ENCODE results near the gene CES1. TPM values are rescaled to one million over a fixed set of nuclear protein-coding genes. Genes with fewer than 3 reads are reported as not detected.
"Not testable (repeated sequence)": the region's sequence is repeated elsewhere in the genome, so short reads cannot be mapped to it uniquely, and the experiment has no call there.

Gene CES1
- total RNA-seq, 1 donor from 2014 or later: not detected

GRCh38 chr16:55821210-55821609 is 11.7 kb downstream of the CES1 start:
- DNase-seq: no peak
- H3K27ac Mint-ChIP-seq: no peak overlapping the region
- H3K4me3 Mint-ChIP-seq: no peak overlapping the region
- intact Hi-C loops (cut with micrococcal nuclease): loop anchor here (10.0 kb wide), 1 partner anchor 76 kb away; no protein-coding TSS in a partner anchor
- no peaks in the 10 kb centered on the region for H3K9me3 Mint-ChIP-seq
- H3K27me3 Mint-ChIP-seq: no peaks in the 10 kb centered on the region
- H3K4me1 Mint-ChIP-seq: no peaks in the 10 kb centered on the region
- no peaks in the 10 kb centered on the region for H3K36me3 Mint-ChIP-seq (ENCODE audit: low read depth)

- no peak for DNase-seq
- Mint-ChIP-seq H3K9me3 (no peaks in the 10 kb centered on the region), H3K27me3 (peaks cover 1% of the 10 kb centered on the region), H3K27ac (no peak overlapping the region), H3K4me1 (no peaks in the 10 kb centered on the region), H3K4me3 (no peak overlapping the region), H3K36me3 (ENCODE audit: low read depth) (no peaks in the 10 kb centered on the region)
- intact Hi-C loops (cut with micrococcal nuclease): loop anchor here (10.0 kb wide), 1 partner anchor 76 kb away; no protein-coding TSS in a partner anchor
Measured at GRCh38 chr16:55820615-55821014, 12.3 kb downstream of the CES1 start.

- H3K4me1 Mint-ChIP-seq: no peaks in the 10 kb centered on the region
- H3K27ac Mint-ChIP-seq: no peak overlapping the region
- H3K9me3 Mint-ChIP-seq: no peaks in the 10 kb centered on the region
- intact Hi-C loops (cut with micrococcal nuclease): no loop called here
- H3K27me3 Mint-ChIP-seq: peaks cover 1% of the 10 kb centered on the region
- no peaks in the 10 kb centered on the region for H3K36me3 Mint-ChIP-seq (ENCODE audit: low read depth)
- no peak overlapping the region for H3K4me3 Mint-ChIP-seq
- no peak for DNase-seq
Measured at GRCh38 chr16:55817236-55817912, 15.5 kb downstream of the CES1 start.

DNA sequence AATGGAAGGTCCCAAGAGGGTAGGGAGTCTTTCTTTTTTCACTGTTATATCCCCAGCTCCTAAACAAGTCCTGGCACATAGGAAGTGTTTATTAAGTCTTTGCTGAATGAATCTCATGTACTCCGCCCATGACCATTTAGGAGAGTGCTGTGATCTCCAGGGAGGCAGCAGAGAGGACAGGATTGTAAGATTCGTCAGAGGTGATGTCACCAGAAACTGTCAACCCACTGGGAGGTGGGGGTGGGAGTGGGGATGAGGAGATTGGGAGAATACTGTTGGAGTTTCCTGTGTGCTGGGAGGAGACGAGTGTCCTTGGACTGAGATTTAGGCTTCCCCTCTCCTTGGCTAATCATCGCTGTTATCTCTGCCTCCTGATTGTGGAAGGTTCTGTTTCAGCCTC is 16.7 kb downstream of the CES1 start:
- DNase-seq; H3K9me3 Mint-ChIP-seq; H3K27me3 Mint-ChIP-seq; H3K36me3 Mint-ChIP-seq (ENCODE audit: low read depth); H3K4me3 Mint-ChIP-seq; H3K27ac Mint-ChIP-seq; H3K4me1 Mint-ChIP-seq; intact Hi-C loops (cut with micrococcal nuclease): not testable (repeated sequence)

GRCh38 chr16:55815320-55815719 is 17.6 kb downstream of the CES1 start:
- no peak overlapping the region for H3K27ac Mint-ChIP-seq
- H3K36me3 Mint-ChIP-seq (ENCODE audit: low read depth): no peaks in the 10 kb centered on the region
- H3K27me3 Mint-ChIP-seq: peaks cover 1% of the 10 kb centered on the region
- no peak overlapping the region for H3K4me3 Mint-ChIP-seq
- no peak for DNase-seq
- H3K9me3 Mint-ChIP-seq: no peaks in the 10 kb centered on the region
- intact Hi-C loops (cut with micrococcal nuclease): no loop called here
- no peaks in the 10 kb centered on the region for H3K4me1 Mint-ChIP-seq

- H3K27ac Mint-ChIP-seq; intact Hi-C loops (cut with micrococcal nuclease); H3K4me3 Mint-ChIP-seq; DNase-seq; H3K4me1 Mint-ChIP-seq; H3K27me3 Mint-ChIP-seq; H3K36me3 Mint-ChIP-seq (ENCODE audit: low read depth); H3K9me3 Mint-ChIP-seq: not testable (repeated sequence)
Measured at GRCh38 chr16:55814174-55814573, 18.7 kb downstream of the CES1 start.

DNA sequence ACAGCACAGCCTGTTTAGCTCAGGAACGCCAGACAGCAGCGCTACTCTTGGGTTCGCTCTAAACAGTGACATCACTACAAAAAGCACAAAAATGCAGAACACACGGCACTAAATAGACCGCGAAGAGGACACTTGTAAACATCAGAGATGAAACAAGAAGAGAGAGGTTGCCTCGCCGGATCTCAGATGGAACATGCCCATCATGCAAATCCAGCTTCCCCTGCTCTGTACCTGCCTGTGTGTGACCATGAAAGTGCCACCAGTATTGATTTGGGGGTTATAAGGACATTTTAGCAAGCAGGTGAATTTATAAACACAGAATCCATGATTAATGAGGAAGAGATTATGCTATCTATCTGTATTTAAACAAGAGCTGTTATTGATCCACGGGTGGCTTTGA is 19.2 kb downstream of the CES1 start:
- H3K9me3 Mint-ChIP-seq; H3K4me3 Mint-ChIP-seq; H3K27me3 Mint-ChIP-seq; DNase-seq; intact Hi-C loops (cut with micrococcal nuclease); H3K36me3 Mint-ChIP-seq (ENCODE audit: low read depth); H3K27ac Mint-ChIP-seq; H3K4me1 Mint-ChIP-seq: not testable (repeated sequence)

- Mint-ChIP-seq H3K4me1 (no peaks in the 10 kb centered on the region), H3K9me3 (no peaks in the 10 kb centered on the region), H3K27ac (no peak overlapping the region), H3K27me3 (peaks cover 1% of the 10 kb centered on the region), H3K36me3 (ENCODE audit: low read depth) (no peaks in the 10 kb centered on the region), H3K4me3 (no peak overlapping the region)
- intact Hi-C loops (cut with micrococcal nuclease): no loop called here
- DNase-seq: no peak
Measured at GRCh38 chr16:55812951-55813350, 19.9 kb downstream of the CES1 start.

GRCh38 chr16:55811811-55812210 is 21.1 kb downstream of the CES1 start:
- no peaks in the 10 kb centered on the region for H3K4me1 Mint-ChIP-seq
- no peaks in the 10 kb centered on the region for H3K9me3 Mint-ChIP-seq
- no peak overlapping the region for H3K4me3 Mint-ChIP-seq
- intact Hi-C loops (cut with micrococcal nuclease): no loop called here
- DNase-seq: no peak
- H3K27ac Mint-ChIP-seq: no peak overlapping the region
- no peaks in the 10 kb centered on the region for H3K36me3 Mint-ChIP-seq (ENCODE audit: low read depth)
- peaks cover 1% of the 10 kb centered on the region for H3K27me3 Mint-ChIP-seq

DNA sequence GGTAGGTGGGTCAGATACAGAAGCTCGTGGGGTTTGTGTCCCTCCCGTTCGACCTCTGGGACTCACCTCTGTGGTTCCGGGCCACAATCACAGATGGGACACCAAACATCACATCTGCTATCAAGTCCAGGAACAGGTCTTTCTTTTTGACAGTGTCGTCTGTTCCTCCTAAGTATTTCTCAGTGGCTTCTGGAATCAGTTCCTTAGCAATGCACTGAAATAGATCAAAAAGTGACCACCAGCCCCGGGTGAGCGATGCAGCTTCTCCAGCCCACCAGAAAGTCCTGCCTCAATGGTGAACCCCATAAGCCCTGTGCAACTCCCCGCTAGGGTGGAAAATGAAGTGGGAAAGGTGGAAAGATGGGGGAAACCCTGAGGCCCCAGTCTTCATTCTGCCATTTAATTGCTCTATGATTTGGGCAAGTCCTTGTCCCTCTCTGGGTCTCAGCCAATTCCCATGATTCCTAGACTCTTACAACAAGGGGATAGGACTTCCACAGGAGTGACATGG is 22.4 kb downstream of the CES1 start:
- Mint-ChIP-seq H3K9me3 (no peaks in the 10 kb centered on the region), H3K27ac (no peak overlapping the region), H3K4me1 (no peaks in the 10 kb centered on the region), H3K4me3 (no peak overlapping the region), H3K36me3 (ENCODE audit: low read depth) (no peaks in the 10 kb centered on the region), H3K27me3 (no peaks in the 10 kb centered on the region)
- no peak for DNase-seq
- intact Hi-C loops (cut with micrococcal nuclease): no loop called here

DNA sequence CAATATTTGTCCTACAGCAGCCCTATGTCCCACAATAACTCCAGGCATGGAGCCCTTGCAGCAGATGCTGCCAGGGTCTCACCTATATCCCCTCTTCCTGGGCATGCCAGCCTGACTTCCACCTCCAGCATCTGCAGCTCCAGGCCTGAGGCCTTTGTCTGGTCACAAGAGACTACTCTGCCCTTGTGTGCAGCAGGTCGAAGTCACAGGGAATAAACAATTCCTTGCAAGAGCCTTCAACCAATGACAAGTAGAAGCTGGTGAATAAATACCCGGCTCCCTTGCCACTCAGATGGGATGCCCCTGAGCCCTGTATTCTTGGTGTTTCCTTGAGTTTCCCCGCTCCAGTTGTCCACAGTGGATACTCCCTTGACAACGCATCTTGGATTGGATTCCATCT is 23.0 kb downstream of the CES1 start:
- Mint-ChIP-seq H3K27ac (no peak overlapping the region), H3K4me1 (no peaks in the 10 kb centered on the region), H3K36me3 (ENCODE audit: low read depth) (no peaks in the 10 kb centered on the region), H3K9me3 (no peaks in the 10 kb centered on the region), H3K4me3 (no peak overlapping the region), H3K27me3 (no peaks in the 10 kb centered on the region)
- intact Hi-C loops (cut with micrococcal nuclease): no loop called here
- no peak for DNase-seq

- Mint-ChIP-seq H3K4me3 (no peak overlapping the region), H3K27me3 (no peaks in the 10 kb centered on the region), H3K27ac (no peak overlapping the region), H3K36me3 (ENCODE audit: low read depth) (no peaks in the 10 kb centered on the region), H3K4me1 (no peaks in the 10 kb centered on the region), H3K9me3 (no peaks in the 10 kb centered on the region)
- DNase-seq: no peak
- intact Hi-C loops (cut with micrococcal nuclease): no loop called here
Measured at GRCh38 chr16:55809386-55809785, 23.5 kb downstream of the CES1 start.

- DNase-seq; H3K9me3 Mint-ChIP-seq; H3K36me3 Mint-ChIP-seq (ENCODE audit: low read depth); H3K27me3 Mint-ChIP-seq; H3K27ac Mint-ChIP-seq; H3K4me1 Mint-ChIP-seq; H3K4me3 Mint-ChIP-seq; intact Hi-C loops (cut with micrococcal nuclease): not testable (repeated sequence)
Measured at GRCh38 chr16:55808286-55808685, 24.6 kb downstream of the CES1 start.

- H3K27ac Mint-ChIP-seq; H3K4me3 Mint-ChIP-seq; H3K36me3 Mint-ChIP-seq (ENCODE audit: low read depth); H3K27me3 Mint-ChIP-seq; intact Hi-C loops (cut with micrococcal nuclease); DNase-seq; H3K9me3 Mint-ChIP-seq; H3K4me1 Mint-ChIP-seq: not testable (repeated sequence)
Measured at GRCh38 chr16:55805104-55805503, 27.8 kb downstream of the CES1 start.

- intact Hi-C loops (cut with micrococcal nuclease); H3K4me3 Mint-ChIP-seq; DNase-seq; H3K4me1 Mint-ChIP-seq; H3K9me3 Mint-ChIP-seq; H3K36me3 Mint-ChIP-seq (ENCODE audit: low read depth); H3K27me3 Mint-ChIP-seq; H3K27ac Mint-ChIP-seq: not testable (repeated sequence)
Measured at GRCh38 chr16:55803681-55804080, 29.2 kb downstream of the CES1 start.
